HFFc6 (cell line): ENCODE results near the gene PID1. TPM values are rescaled to one million over a fixed set of nuclear protein-coding genes. Genes with fewer than 3 reads are reported as not detected.

Experiments
- DNase-seq: peaks from one replicate; pipeline ENCODE4 v3.0.0-alpha.2; 2018
- H3K27ac Mint-ChIP-seq: 2 replicates; pipeline ENCODE4 v1.8.0; 2020; ENCODE audit warnings: mild to moderate bottlenecking, mixed read lengths
- H3K27me3 Mint-ChIP-seq: 2 replicates; pipeline ENCODE4 v1.8.0; 2021; ENCODE audit warnings: mild to moderate bottlenecking, moderate library complexity, mixed read lengths; ENCODE audit not compliant: insufficient read depth
- H3K36me3 Mint-ChIP-seq: 2 replicates; pipeline ENCODE4 v1.8.0; 2021; ENCODE audit warnings: low read depth, mixed read lengths
- H3K4me1 Mint-ChIP-seq: 2 replicates; pipeline ENCODE4 v1.8.0; 2020; ENCODE audit warnings: low read depth, mixed read lengths
- H3K4me3 Mint-ChIP-seq: 2 replicates; pipeline ENCODE4 v1.8.0; 2020; ENCODE audit warnings: mild to moderate bottlenecking, moderate library complexity, mixed read lengths
- H3K9me3 Mint-ChIP-seq: 2 replicates; pipeline ENCODE4 v1.8.0; 2020; ENCODE audit warnings: mild to moderate bottlenecking, mixed read lengths
- CTCF ChIP-seq: fragments of 200-600 bp; sonication (generic); IDR thresholded peaks from 2 replicates; pipeline ENCODE4 v1.5.0; 2021; ENCODE audit warnings: antibody characterized with exemption, mild to moderate bottlenecking
- total RNA-seq, 6 experiments: library from RNA; stranded (reverse); fragmentation: NEBNext Ultra II Directional; extraction: Animal tissue kit (Norgen Biotek cat#: 25700); gene quantifications; 2 replicates in 1 of 6; 3 replicates in 5 of 6; pipeline ENCODE4 v1.2.3, GENCODE V29; 2021

Gene PID1
- total RNA-seq, 6 experiments from 2014 or later: 6.7 to 9.1 (median 8.6) TPM

GRCh38 chr2:228987441-228988155 is 283.5 kb downstream of the PID1 start:
- no peaks in the 10 kb centered on the region for H3K27me3 Mint-ChIP-seq
- H3K4me3 Mint-ChIP-seq: no peak overlapping the region

DNA sequence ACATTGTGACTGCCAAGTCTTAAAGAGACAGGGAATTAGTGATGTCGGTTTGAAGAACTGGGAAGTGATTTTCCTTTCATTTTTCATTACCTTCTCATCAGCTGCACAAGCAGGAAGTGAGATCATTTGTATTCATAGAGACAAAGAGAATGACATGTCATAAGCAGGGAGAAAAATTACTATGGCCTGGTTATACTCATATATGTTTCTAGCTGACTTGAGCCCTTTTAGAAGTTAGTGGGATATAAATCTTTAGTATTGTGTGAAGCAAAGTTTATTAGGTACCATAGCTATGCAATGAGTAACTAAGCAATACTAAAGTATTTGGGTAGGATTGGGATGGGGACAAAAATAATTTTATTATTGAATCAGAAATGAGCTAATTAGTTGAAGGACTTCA is 284.1 kb downstream of the PID1 start:
- H3K4me1 Mint-ChIP-seq: peaks cover 23% of the 10 kb centered on the region
- peak; percentile 42 for DNase-seq
- H3K4me3 Mint-ChIP-seq: no peak overlapping the region
- H3K36me3 Mint-ChIP-seq: no peaks in the 10 kb centered on the region
- H3K9me3 Mint-ChIP-seq: peaks cover 2% of the 10 kb centered on the region; the same call in 1 of the 2 replicates
- H3K27me3 Mint-ChIP-seq: no peaks in the 10 kb centered on the region
- peak overlapping the region; percentile 15; the same call in 1 of the 2 replicates for H3K27ac Mint-ChIP-seq
- TF ChIP-seq CTCF: no peak

More at GRCh38 chr2:228987441-228988155, 283.5 kb downstream of the PID1 start:
- no peaks in the 10 kb centered on the region for H3K9me3 Mint-ChIP-seq
- H3K4me1 Mint-ChIP-seq: peaks cover 23% of the 10 kb centered on the region
- no peak for TF ChIP-seq CTCF
- peak overlapping the region; percentile 16; the same call in 1 of the 2 replicates for H3K27ac Mint-ChIP-seq
- peak; percentile 31 for DNase-seq
- H3K36me3 Mint-ChIP-seq: no peaks in the 10 kb centered on the region

DNA sequence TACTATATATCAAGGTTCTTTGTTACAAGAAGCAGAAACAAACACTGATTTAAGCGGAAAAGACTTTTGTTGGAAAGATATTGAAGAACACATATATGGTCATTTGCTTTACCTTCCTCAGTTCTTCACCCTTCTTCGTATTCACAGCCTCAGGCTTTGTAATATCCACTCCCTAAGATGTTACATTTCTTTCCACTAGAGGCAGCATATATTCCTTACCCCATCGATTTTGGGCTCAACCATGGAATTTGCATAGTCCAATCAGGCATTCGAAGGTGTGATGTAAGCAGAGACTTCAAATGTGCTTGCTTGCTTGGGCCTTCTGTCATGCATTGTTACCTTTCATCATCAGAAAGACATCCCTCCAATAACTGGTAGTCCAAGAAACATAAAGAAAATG is 287.4 kb downstream of the PID1 start:
- Mint-ChIP-seq H3K4me1 (peaks cover 23% of the 10 kb centered on the region), H3K36me3 (peaks cover 17% of the 10 kb centered on the region; the same call in 1 of the 2 replicates), H3K27me3 (no peaks in the 10 kb centered on the region), H3K4me3 (no peak overlapping the region), H3K9me3 (peaks cover 25% of the 10 kb centered on the region), H3K27ac (no peak overlapping the region)
- TF ChIP-seq CTCF: peak; percentile 19; the same call in 1 of the 2 replicates
- no peak for DNase-seq

GRCh38 chr2:228974169-228974568 is 296.9 kb downstream of the PID1 start:
- Mint-ChIP-seq H3K4me1 (no peaks in the 10 kb centered on the region), H3K4me3 (no peak overlapping the region), H3K36me3 (no peaks in the 10 kb centered on the region), H3K27me3 (no peaks in the 10 kb centered on the region; the same call in 1 of the 2 replicates), H3K9me3 (no peaks in the 10 kb centered on the region), H3K27ac (no peak overlapping the region)
- TF ChIP-seq CTCF: no peak
- no peak for DNase-seq
